HuH-7 (cell line): ENCODE measurements around the gene PHLDB2.
A peak's percentile ranks its signal among the peaks of the same experiment; 100 is the strongest.

Experiments
- DNase-seq: peaks from one replicate; pipeline ENCODE4 v3.0.0; 2011; ENCODE audit warnings: low spot score

PHLDB2 gene

GRCh38 chr3:111851511-111851954, 7.5 kb upstream of the PHLDB2 start:
- DNase-seq = no peak

GRCh38 chr3:111852540-111852939, 6.5 kb upstream of the PHLDB2 start:
- no peak for DNase-seq

GRCh38 chr3:111853068-111853467, 6.0 kb upstream of the PHLDB2 start:
- DNase-seq = no peak

GRCh38 chr3:111854990-111855389, 4.1 kb upstream of the PHLDB2 start:
- no peak for DNase-seq

GRCh38 chr3:111856501-111856900, 2.6 kb upstream of the PHLDB2 start:
- no peak for DNase-seq

GRCh38 chr3:111857474-111857873, 1.6 kb upstream of the PHLDB2 start:
- DNase-seq = no peak

- DNase-seq = no peak
These were observed 423 bp upstream of the PHLDB2 start for GRCh38 chr3:111858642-111859041.

GRCh38 chr3:111859974-111860859, 1.2 kb downstream of the PHLDB2 start:
- DNase-seq = peak; percentile 86

GRCh38 chr3:111861391-111861790, 2.3 kb downstream of the PHLDB2 start:
- DNase-seq = no peak

- DNase-seq = no peak
These were observed 3.4 kb downstream of the PHLDB2 start for GRCh38 chr3:111862415-111862814.

GRCh38 chr3:111862974-111863373, 3.9 kb downstream of the PHLDB2 start:
- DNase-seq = no peak

- no peak for DNase-seq
These were observed 5.1 kb downstream of the PHLDB2 start for GRCh38 chr3:111863942-111864694.

- DNase-seq = no peak
These were observed 6.0 kb downstream of the PHLDB2 start for GRCh38 chr3:111864821-111865656.

GRCh38 chr3:111867889-111868426, 8.9 kb downstream of the PHLDB2 start:
- DNase-seq = no peak

- DNase-seq = no peak
These were observed 11.6 kb downstream of the PHLDB2 start for GRCh38 chr3:111870620-111871019.

GRCh38 chr3:111871809-111872623, 13.0 kb downstream of the PHLDB2 start:
- no peak for DNase-seq

- DNase-seq = no peak
These were observed 13.9 kb downstream of the PHLDB2 start for GRCh38 chr3:111872979-111873378.

- no peak for DNase-seq
These were observed 15.2 kb downstream of the PHLDB2 start for GRCh38 chr3:111874177-111874820.

- DNase-seq = no peak
These were observed 22.4 kb downstream of the PHLDB2 start for GRCh38 chr3:111881480-111881879.

- no peak for DNase-seq
These were observed 23.1 kb downstream of the PHLDB2 start for GRCh38 chr3:111882194-111882593.

GRCh38 chr3:111882799-111883198, 23.7 kb downstream of the PHLDB2 start:
- no peak for DNase-seq
